Type B pancreatic cell (in vitro differentiated cells): ENCODE results near the gene TRMT44. TPM values are rescaled to one million over a fixed set of nuclear protein-coding genes. Genes with fewer than 3 reads are reported as not detected.

Experiments
- DNase-seq: peaks from one replicate; pipeline ENCODE4 v3.0.0; 2021; ENCODE audit warnings: mixed read lengths; ENCODE audit not compliant: unreplicated experiment; ENCODE audit errors: extremely low spot score
- H3K27ac Mint-ChIP-seq: 2 replicates; pipeline ENCODE4 v1.8.0; 2021; ENCODE audit warnings: mild to moderate bottlenecking, mixed read lengths
- H3K27me3 Mint-ChIP-seq: 2 replicates; pipeline ENCODE4 v1.8.0; 2021; ENCODE audit warnings: mixed read lengths
- H3K36me3 Mint-ChIP-seq: 2 replicates; pipeline ENCODE4 v1.8.0; 2021; ENCODE audit warnings: mixed read lengths
- H3K4me1 Mint-ChIP-seq: one replicate; pipeline ENCODE4 v1.8.0; 2021; ENCODE audit warnings: mixed read lengths; ENCODE audit not compliant: unreplicated experiment
- H3K4me3 Mint-ChIP-seq: 2 replicates; pipeline ENCODE4 v1.8.0; 2021; ENCODE audit warnings: mild to moderate bottlenecking, mixed read lengths
- H3K9me3 Mint-ChIP-seq: 2 replicates; pipeline ENCODE4 v1.8.0; 2021; ENCODE audit warnings: mixed read lengths
- CTCF ChIP-seq: fragments of 200-600 bp; sonication (generic); conservative IDR thresholded peaks from 2 replicates; pipeline ENCODE4 v1.5.0; 2021; ENCODE audit warnings: antibody characterized with exemption, mild to moderate bottlenecking
- total RNA-seq: library from RNA; stranded (reverse); gene quantifications from 2 replicates; pipeline ENCODE4 v1.2.1, GENCODE V29; 2021; ENCODE audit warnings: low replicate concordance

The TRMT44 gene
- total RNA-seq, 1 donor from 2014 or later: 32.3 TPM

- TF ChIP-seq CTCF: no peak
- H3K36me3 Mint-ChIP-seq: peaks cover 23% of the 10 kb centered on the region
- no peaks in the 10 kb centered on the region for H3K9me3 Mint-ChIP-seq
- peak overlapping the region; percentile 32 for H3K27ac Mint-ChIP-seq
- peaks cover 17% of the 10 kb centered on the region for H3K4me1 Mint-ChIP-seq
- H3K27me3 Mint-ChIP-seq: no peaks in the 10 kb centered on the region
- peak overlapping the region; percentile 49 for H3K4me3 Mint-ChIP-seq
- no peak for DNase-seq
Measured at GRCh38 chr4:8393593-8394038, 47.0 kb upstream of the TRMT44 start.

- no peak for DNase-seq
- H3K36me3 Mint-ChIP-seq: peaks cover 26% of the 10 kb centered on the region
- no peaks in the 10 kb centered on the region for H3K27me3 Mint-ChIP-seq
- peak overlapping the region; percentile 49 for H3K4me3 Mint-ChIP-seq
- H3K9me3 Mint-ChIP-seq: no peaks in the 10 kb centered on the region
- H3K4me1 Mint-ChIP-seq: peaks cover 17% of the 10 kb centered on the region
- TF ChIP-seq CTCF: no peak
- H3K27ac Mint-ChIP-seq: peak overlapping the region; percentile 32
Measured at GRCh38 chr4:8394061-8394519, 46.5 kb upstream of the TRMT44 start.

GRCh38 chr4:8394806-8395205 lies 45.8 kb upstream of the TRMT44 start:
- TF ChIP-seq CTCF: no peak
- Mint-ChIP-seq H3K4me1 (peaks cover 17% of the 10 kb centered on the region), H3K27me3 (no peaks in the 10 kb centered on the region), H3K9me3 (no peaks in the 10 kb centered on the region), H3K4me3 (no peak overlapping the region), H3K36me3 (peaks cover 26% of the 10 kb centered on the region), H3K27ac (peak overlapping the region; percentile 21)
- DNase-seq: no peak

GRCh38 chr4:8395504-8396296 lies 44.9 kb upstream of the TRMT44 start:
- TF ChIP-seq CTCF: no peak
- H3K4me3 Mint-ChIP-seq: no peak overlapping the region
- no peak overlapping the region for H3K27ac Mint-ChIP-seq
- no peaks in the 10 kb centered on the region for H3K27me3 Mint-ChIP-seq
- no peak for DNase-seq
- peaks cover 23% of the 10 kb centered on the region for H3K36me3 Mint-ChIP-seq
- H3K4me1 Mint-ChIP-seq: peaks cover 17% of the 10 kb centered on the region
- no peaks in the 10 kb centered on the region for H3K9me3 Mint-ChIP-seq

GRCh38 chr4:8396762-8397406 lies 43.7 kb upstream of the TRMT44 start:
- no peak overlapping the region for H3K27ac Mint-ChIP-seq
- TF ChIP-seq CTCF: no peak
- H3K4me3 Mint-ChIP-seq: no peak overlapping the region
- H3K4me1 Mint-ChIP-seq: peaks cover 17% of the 10 kb centered on the region
- no peaks in the 10 kb centered on the region for H3K9me3 Mint-ChIP-seq
- H3K36me3 Mint-ChIP-seq: peaks cover 19% of the 10 kb centered on the region
- H3K27me3 Mint-ChIP-seq: no peaks in the 10 kb centered on the region
- no peak for DNase-seq
